Measurements from ENCODE around the gene ALG10B.
"Not testable (repeated sequence)": the region's sequence is repeated elsewhere in the genome, so short reads cannot be mapped to it uniquely, and the experiment has no call there.

ALG10B gene

DNA sequence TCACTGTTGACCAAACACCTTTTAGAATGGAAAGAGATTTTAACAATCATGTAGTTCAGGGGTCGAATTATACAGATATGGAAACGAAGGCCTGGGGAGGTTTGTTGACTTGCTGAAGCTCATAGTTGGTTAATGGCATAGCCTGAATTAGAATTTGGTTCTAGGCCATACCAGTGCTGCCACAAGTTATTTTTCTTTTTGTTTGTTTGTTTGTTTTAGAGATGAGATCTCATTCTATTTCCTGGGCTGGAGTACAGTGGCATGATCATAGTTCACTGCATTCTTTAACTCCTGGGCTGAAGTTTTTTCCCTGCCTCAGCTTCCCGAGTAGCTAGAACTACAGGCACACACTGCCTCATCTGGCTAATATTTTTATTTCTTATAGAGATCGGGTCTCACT lies 25.4 kb upstream of the ALG10B start:
- TF ChIP-seq, protein P1, sequence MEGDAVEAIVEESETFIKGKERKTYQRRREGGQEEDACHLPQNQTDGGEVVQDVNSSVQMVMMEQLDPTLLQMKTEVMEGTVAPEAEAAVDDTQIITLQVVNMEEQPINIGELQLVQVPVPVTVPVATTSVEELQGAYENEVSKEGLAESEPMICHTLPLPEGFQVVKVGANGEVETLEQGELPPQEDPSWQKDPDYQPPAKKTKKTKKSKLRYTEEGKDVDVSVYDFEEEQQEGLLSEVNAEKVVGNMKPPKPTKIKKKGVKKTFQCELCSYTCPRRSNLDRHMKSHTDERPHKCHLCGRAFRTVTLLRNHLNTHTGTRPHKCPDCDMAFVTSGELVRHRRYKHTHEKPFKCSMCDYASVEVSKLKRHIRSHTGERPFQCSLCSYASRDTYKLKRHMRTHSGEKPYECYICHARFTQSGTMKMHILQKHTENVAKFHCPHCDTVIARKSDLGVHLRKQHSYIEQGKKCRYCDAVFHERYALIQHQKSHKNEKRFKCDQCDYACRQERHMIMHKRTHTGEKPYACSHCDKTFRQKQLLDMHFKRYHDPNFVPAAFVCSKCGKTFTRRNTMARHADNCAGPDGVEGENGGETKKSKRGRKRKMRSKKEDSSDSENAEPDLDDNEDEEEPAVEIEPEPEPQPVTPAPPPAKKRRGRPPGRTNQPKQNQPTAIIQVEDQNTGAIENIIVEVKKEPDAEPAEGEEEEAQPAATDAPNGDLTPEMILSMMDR (IDR thresholded peaks at IDR 0.05; ENCODE audit: control insufficient read depth, insufficient read depth, low read depth, low read length, missing control alignments) = no peak
- DNase-seq (ENCODE audit: low read depth) = no peak
- H3K4me3 ChIP-seq (ENCODE audit: control insufficient read depth, low read depth, low read length) = no peak overlapping the region

DNA sequence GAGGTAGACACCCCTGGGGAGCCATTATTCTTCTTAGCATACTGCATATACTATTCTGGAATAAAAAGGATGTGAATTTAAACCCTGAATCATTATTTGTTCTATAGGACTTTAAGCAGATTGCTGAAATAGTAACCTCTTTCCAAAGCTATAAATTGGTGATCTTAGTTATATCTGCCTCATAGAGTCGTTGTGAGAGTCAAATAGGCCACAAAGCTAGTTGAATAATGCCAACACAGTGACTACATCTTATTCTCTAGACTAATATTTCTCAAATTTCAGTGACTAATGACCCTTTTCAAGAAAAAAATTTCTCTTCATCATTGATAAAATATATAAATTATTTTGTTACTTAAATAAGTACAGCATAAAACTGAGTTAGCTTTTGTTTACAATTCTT lies 13.6 kb upstream of the ALG10B start:
- DNase-seq (ENCODE audit: low read depth) = not testable (repeated sequence)

DNA sequence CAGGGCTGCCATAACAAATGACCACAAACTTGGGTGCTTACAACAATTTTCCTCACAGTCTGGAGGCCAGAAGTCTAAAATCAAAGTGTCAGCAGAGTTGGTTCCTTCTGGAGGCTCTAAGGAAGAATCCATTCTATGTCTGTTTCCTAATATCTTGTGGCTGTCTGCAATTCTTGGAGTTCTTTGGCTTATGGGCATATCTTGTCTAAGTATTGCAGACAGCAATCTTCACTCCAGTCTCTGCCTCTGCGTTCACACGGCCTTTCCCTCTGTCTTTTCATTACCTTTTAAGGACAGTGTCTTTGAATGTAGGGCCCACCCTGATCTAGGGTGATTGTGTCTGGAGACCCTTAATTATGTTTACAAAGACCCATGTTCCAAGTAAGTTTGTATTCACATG lies 5.4 kb downstream of the ALG10B start:
- DNase-seq (ENCODE audit: low read depth); H3K4me3 ChIP-seq (ENCODE audit: control insufficient read depth, low read depth, low read length): not testable (repeated sequence)

More for the DNA sequence above, 13.6 kb upstream of the ALG10B start:
- not testable (repeated sequence) for H3K4me3 ChIP-seq (ENCODE audit: control insufficient read depth, low read depth, low read length)

DNA sequence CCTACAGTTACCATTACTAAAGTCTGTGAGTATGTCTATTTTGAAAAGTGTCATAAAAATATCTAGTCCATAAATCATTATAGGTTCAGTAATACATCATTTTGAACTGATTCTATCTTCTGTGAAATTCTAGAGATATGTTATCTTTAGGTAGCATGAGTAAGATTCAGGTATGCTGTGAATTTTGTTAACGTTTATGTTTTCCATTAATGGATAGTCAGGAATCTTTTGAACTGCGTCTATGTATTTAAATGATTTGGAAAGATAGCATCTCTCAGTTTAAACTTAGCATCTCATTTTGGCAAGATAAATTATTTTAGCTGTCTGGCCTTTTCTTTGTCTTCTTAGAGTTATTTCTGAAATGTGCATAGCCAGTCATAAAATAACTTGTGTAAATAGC lies 8.3 kb downstream of the ALG10B start:
- no peak for DNase-seq (ENCODE audit: low read depth)
- no peak overlapping the region for H3K4me3 ChIP-seq (ENCODE audit: control insufficient read depth, low read depth, low read length)
- TF ChIP-seq, protein P1 (IDR thresholded peaks at IDR 0.05; ENCODE audit: control insufficient read depth, insufficient read depth, low read depth, low read length, missing control alignments) = no peak

DNA sequence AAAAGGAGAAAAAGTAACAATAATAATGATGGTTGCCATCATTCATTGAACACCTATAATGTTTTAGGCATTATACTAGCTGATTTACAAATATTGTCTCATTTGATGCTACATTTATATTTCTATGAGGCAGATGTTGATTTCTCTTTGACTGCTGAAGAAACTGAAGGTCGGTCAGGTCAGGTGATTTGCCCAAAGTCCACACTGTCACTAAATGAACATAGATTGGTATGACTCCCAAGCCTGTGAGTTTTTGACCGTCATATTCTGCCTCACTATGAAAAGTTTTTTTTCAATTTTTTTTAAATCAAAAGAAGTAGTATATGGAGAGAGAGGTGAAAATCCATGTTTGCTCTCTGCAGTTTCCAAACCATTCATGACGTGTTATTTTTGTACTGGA lies 10.8 kb downstream of the ALG10B start:
- H3K4me3 ChIP-seq (ENCODE audit: control insufficient read depth, low read depth, low read length) = no peak overlapping the region
- TF ChIP-seq, protein P1 (IDR thresholded peaks at IDR 0.05; ENCODE audit: control insufficient read depth, insufficient read depth, low read depth, low read length, missing control alignments) = no peak
- no peak for DNase-seq (ENCODE audit: low read depth)

DNA sequence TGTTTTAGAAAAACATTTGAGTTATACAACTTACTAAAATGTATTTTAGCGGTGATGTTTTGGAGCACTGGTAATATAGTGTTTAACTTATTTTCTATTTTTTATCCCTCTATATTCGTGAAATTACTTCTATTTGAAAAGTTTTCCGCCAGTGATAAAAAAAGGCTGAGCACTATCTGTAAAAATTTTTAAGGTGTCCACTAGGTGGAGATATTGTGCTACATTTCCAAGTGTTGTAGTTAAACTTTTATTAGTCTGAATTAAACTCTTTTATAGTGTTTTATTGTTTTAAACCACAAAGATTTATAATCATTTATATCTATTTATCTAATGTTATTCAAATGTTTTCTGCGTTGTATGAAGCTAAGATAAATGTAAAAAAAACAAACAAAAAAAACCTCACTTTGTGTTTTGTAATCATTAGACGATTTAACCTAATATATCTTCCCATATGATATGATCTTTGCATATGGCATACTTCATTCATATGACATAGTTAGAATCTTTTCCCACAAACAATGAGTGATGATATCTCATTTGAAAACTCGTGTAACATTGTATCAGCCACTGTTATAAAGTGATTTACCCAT lies 11.8 kb downstream of the ALG10B start:
- no peak overlapping the region for H3K4me3 ChIP-seq (ENCODE audit: control insufficient read depth, low read depth, low read length)
- TF ChIP-seq, protein P1 (IDR thresholded peaks at IDR 0.05; ENCODE audit: control insufficient read depth, insufficient read depth, low read depth, low read length, missing control alignments) = peak; percentile 38
- peak; percentile 14 for DNase-seq (ENCODE audit: low read depth)

DNA sequence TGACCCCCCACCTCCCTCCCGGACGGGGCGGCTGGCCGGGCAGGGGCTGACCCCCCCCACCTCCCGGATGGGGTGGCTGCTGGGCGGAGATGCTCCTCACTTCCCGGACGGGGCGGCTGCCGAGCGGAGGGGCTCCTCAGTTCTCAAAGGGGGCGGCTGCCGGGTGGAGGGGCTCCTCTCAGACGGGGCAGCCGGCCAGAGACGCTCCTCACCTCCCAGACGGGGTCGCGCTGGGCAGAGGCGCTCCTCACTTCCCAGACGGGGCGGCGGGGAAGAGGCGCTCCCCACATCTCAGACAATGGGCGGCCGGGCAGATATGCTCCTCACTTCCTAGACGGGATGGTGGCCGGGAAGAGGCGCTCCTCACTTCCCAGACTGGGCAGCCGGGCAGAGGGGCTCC lies 13.8 kb downstream of the ALG10B start:
- not testable (repeated sequence) for H3K4me3 ChIP-seq (ENCODE audit: control insufficient read depth, low read depth, low read length); DNase-seq (ENCODE audit: low read depth)

DNA sequence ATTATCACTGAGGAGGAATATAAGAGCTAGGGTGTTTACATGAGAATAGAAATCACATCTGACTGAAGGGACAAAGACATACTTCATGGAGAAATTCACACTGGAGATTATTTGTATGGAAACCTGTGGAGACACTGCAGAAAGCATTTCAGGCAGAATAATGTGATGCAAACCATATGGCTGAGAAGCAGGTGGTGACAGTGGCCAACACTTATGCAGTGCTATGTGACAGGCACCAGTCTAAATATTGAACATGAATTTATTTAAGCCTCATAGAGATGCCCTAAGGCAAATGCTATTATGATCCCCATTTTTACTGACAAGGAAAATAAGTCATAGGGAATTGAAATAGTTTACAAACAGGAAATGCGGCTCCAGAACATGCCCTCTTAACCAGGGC lies 16.2 kb downstream of the ALG10B start:
- TF ChIP-seq, protein P1 (IDR thresholded peaks at IDR 0.05; ENCODE audit: control insufficient read depth, insufficient read depth, low read depth, low read length, missing control alignments) = no peak
- H3K4me3 ChIP-seq (ENCODE audit: control insufficient read depth, low read depth, low read length) = no peak overlapping the region
- no peak for DNase-seq (ENCODE audit: low read depth)

Data from AG09309 (cell line).